CD1c-positive myeloid dendritic cell (primary cell): ENCODE measurements around the gene STK32C.
"Not testable (repeated sequence)": the region's sequence is repeated elsewhere in the genome, so short reads cannot be mapped to it uniquely, and the experiment has no call there.

Source experiments
- DNase-seq: peaks from one replicate; pipeline ENCODE4 v3.0.0-alpha.2; 2016; ENCODE audit errors: extremely low spot score

Gene STK32C

GRCh38 chr10:132319853-132320653 lies 12.3 kb upstream of the STK32C start:
- DNase-seq = peak; percentile 93

GRCh38 chr10:132317477-132317876 lies 9.7 kb upstream of the STK32C start:
- DNase-seq = not testable (repeated sequence)

- no peak for DNase-seq
Measured at GRCh38 chr10:132316133-132316532, 8.4 kb upstream of the STK32C start.

- not testable (repeated sequence) for DNase-seq
Measured at GRCh38 chr10:132314881-132315280, 7.1 kb upstream of the STK32C start.

- DNase-seq = no peak
Measured at GRCh38 chr10:132314336-132314735, 6.6 kb upstream of the STK32C start.

- DNase-seq = no peak
Measured at GRCh38 chr10:132313865-132314264, 6.1 kb upstream of the STK32C start.

GRCh38 chr10:132313305-132313704 lies 5.6 kb upstream of the STK32C start:
- no peak for DNase-seq

- peak; percentile 47 for DNase-seq
Measured at GRCh38 chr10:132311338-132311939, 3.7 kb upstream of the STK32C start.

- DNase-seq = peak; percentile 58
Measured at GRCh38 chr10:132310701-132311337, 3.1 kb upstream of the STK32C start.

- DNase-seq = no peak
Measured at GRCh38 chr10:132309879-132310591, 2.3 kb upstream of the STK32C start.

GRCh38 chr10:132309471-132309865 lies 1.7 kb upstream of the STK32C start:
- no peak for DNase-seq

GRCh38 chr10:132308587-132309470 lies 1.1 kb upstream of the STK32C start:
- no peak for DNase-seq

- peak; percentile 35 for DNase-seq
Measured at GRCh38 chr10:132306864-132307751, 642 bp downstream of the STK32C start.

- DNase-seq = no peak
Measured at GRCh38 chr10:132306343-132306685, 1.4 kb downstream of the STK32C start.

GRCh38 chr10:132305654-132306342 lies 2.0 kb downstream of the STK32C start:
- DNase-seq = no peak

- no peak for DNase-seq
Measured at GRCh38 chr10:132304756-132305509, 2.8 kb downstream of the STK32C start.

- no peak for DNase-seq
Measured at GRCh38 chr10:132303361-132304115, 4.2 kb downstream of the STK32C start.
